Stimulated activated CD8-positive, alpha-beta memory T cell treated with anti-CD3 and anti-CD28 coated beads, Interleukin-15, amount 100 ng/mL, for 4 hours (primary cell): Measurements from ENCODE around the gene DMPK.

Source experiments
- DNase-seq, 2 donors: peaks; one replicate each; pipeline ENCODE4 v3.0.0-alpha.2; 2020; ENCODE audit warnings: low read depth in 2 of 2

The DMPK gene, protein sequence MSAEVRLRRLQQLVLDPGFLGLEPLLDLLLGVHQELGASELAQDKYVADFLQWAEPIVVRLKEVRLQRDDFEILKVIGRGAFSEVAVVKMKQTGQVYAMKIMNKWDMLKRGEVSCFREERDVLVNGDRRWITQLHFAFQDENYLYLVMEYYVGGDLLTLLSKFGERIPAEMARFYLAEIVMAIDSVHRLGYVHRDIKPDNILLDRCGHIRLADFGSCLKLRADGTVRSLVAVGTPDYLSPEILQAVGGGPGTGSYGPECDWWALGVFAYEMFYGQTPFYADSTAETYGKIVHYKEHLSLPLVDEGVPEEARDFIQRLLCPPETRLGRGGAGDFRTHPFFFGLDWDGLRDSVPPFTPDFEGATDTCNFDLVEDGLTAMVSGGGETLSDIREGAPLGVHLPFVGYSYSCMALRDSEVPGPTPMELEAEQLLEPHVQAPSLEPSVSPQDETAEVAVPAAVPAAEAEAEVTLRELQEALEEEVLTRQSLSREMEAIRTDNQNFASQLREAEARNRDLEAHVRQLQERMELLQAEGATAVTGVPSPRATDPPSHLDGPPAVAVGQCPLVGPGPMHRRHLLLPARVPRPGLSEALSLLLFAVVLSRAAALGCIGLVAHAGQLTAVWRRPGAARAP

DNA sequence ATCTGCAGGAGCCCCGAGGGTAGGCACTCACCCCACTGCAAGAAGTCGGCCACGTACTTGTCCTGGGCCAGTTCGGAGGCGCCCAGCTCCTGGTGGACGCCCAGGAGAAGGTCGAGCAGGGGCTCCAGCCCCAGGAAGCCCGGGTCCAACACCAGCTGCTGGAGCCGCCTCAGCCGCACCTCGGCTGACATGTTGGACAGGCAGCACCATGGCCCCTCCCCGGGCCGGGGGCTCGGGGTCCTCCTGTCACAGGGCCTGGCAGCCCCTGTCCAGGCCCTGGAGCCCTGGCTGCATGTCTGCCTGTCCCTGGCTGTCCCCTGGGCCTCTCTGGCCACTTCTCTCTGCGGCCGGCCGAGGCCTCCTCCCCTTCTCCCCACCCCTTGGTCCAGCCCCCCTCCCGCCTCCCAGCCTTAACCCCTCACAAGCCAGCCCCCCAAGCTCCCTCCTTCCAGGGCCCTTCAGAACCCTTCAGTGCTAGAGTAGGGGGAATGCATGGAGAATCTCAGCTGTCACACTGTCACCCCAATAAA is at the start of gene DMPK:
Gene DMPK (minus strand): TSS at position 329 of the 530 bp plus-strand sequence. CDS start 138 bp downstream, at position 191.
- DNase-seq = no peak

DNA sequence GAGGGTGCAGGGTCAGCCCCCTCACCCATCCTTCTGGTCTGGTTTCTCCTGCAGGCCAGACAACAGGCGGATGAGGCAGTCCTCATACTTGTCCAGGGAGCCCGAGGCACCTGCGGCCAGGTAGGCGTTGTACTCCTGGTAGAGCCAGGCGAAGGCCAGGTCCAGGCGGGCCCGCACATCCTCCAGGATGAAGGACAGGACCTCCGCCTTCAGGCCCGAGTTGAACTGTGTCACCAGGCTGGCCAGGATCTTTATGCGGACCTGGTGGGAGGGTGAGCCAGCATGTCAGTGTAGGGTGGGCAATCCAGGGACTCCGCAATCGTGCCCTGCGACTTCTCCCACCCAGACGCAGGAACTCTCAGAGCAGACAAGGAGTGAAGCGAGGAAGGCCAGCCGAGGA is 46.7 kb upstream of the DMPK start:
- DNase-seq = no peak

DNA sequence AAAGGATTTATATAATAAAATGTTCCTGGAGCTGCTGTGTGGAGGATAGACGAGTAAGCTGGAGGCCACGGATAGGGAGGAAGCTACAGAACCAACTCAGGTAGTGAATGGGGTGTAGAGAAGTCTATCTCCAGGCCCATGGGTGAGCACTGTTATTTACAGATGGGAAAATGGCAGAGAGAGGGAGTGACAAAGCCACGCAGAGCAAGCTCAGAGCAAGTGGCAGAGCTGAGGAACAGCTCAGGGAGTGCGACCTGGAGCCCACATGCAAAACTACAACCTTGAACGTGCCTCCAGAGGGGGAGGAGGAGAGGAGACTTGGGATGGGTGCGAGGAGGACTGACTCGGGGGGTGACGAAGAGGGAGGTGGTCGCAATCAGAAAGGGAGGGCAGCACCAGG is 46.2 kb upstream of the DMPK start:
- no peak for DNase-seq

GRCh38 chr19:45827459-45828093 is 45.3 kb upstream of the DMPK start:
- DNase-seq = no peak

GRCh38 chr19:45826934-45827333 is 44.6 kb upstream of the DMPK start:
- no peak for DNase-seq

- DNase-seq = no peak
Observed at GRCh38 chr19:45825917-45826893, 43.9 kb upstream of the DMPK start.

- no peak for DNase-seq
Observed at GRCh38 chr19:45825263-45825605, 42.9 kb upstream of the DMPK start.

GRCh38 chr19:45824531-45825262 is 42.4 kb upstream of the DMPK start:
- DNase-seq = no peak

- no peak for DNase-seq
Observed at GRCh38 chr19:45824041-45824471, 41.8 kb upstream of the DMPK start.

GRCh38 chr19:45823182-45823581 is 40.9 kb upstream of the DMPK start:
- no peak for DNase-seq

DNA sequence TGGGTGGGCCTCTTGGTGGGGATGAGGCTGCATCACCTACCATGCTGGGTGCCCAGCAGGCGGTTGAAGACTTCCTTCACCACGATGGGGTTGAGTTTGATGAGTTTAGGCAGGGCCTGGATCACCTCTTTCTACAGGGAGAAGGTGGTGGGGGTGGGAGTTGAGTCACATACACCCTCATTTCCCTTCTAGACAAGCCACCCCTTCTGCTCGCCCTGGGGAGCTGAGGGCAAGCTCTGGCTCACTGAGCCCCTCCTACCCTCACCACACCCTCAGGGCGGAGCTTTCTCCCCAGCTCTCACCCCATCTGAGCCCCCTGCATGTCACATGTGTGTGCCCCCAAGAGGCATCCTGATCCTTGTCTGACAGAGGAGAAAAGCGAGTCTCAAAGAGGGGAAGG is 40.4 kb upstream of the DMPK start:
- DNase-seq = no peak

GRCh38 chr19:45821570-45821969 is 39.3 kb upstream of the DMPK start:
- DNase-seq = no peak

GRCh38 chr19:45821103-45821521 is 38.8 kb upstream of the DMPK start:
- no peak for DNase-seq

GRCh38 chr19:45820413-45821102 is 38.3 kb upstream of the DMPK start:
- no peak for DNase-seq

GRCh38 chr19:45819769-45820168 is 37.5 kb upstream of the DMPK start:
- DNase-seq = no peak

GRCh38 chr19:45817725-45818301 is 35.5 kb upstream of the DMPK start:
- DNase-seq = no peak

- DNase-seq = peak; percentile 85 to 91
Observed at GRCh38 chr19:45817010-45817724, 34.9 kb upstream of the DMPK start.

GRCh38 chr19:45816236-45817009 is 34.1 kb upstream of the DMPK start:
- DNase-seq = no peak
